ENCODE results near the gene CYP2C8.

CYP2C8 gene

GRCh38 chr10:94992811-94993210, 76.5 kb downstream of the CYP2C8 start:
- no peak for TF ChIP-seq CTCF (IDR thresholded peaks at IDR 0.05)
- no peaks in the 10 kb centered on the region for H3K4me1 ChIP-seq (ENCODE audit: control insufficient read depth in 1 of 2, insufficient read depth in 1 of 2, low read depth in 1 of 2, low read length in 1 of 2)
- no peak overlapping the region for H3K27ac ChIP-seq
- H3K4me3 ChIP-seq (ENCODE audit: low read depth in 1 of 2, low read length in 1 of 2): no peak overlapping the region
- no peaks in the 10 kb centered on the region for H3K27me3 ChIP-seq
- H3K36me3 ChIP-seq: no peaks in the 10 kb centered on the region
- peaks cover 4% of the 10 kb centered on the region for H3K9me3 ChIP-seq

GRCh38 chr10:94991243-94991888, 77.9 kb downstream of the CYP2C8 start:
- Histone ChIP-seq H3K36me3 (no peaks in the 10 kb centered on the region), H3K9me3 (peaks cover 4% of the 10 kb centered on the region), H3K4me3 (ENCODE audit: low read depth in 1 of 2, low read length in 1 of 2) (no peak overlapping the region), H3K4me1 (ENCODE audit: control insufficient read depth in 1 of 2, insufficient read depth in 1 of 2, low read depth in 1 of 2, low read length in 1 of 2) (no peaks in the 10 kb centered on the region), H3K27me3 (no peaks in the 10 kb centered on the region), H3K27ac (no peak overlapping the region)
- TF ChIP-seq CTCF (IDR thresholded peaks at IDR 0.05): no peak

- peaks cover 4% of the 10 kb centered on the region for H3K9me3 ChIP-seq
- no peak overlapping the region for H3K27ac ChIP-seq
- TF ChIP-seq CTCF (IDR thresholded peaks at IDR 0.05): no peak
- H3K4me3 ChIP-seq (ENCODE audit: low read depth in 1 of 2, low read length in 1 of 2): no peak overlapping the region
- H3K27me3 ChIP-seq: no peaks in the 10 kb centered on the region
- no peaks in the 10 kb centered on the region for H3K36me3 ChIP-seq
- H3K4me1 ChIP-seq (ENCODE audit: control insufficient read depth in 1 of 2, insufficient read depth in 1 of 2, low read depth in 1 of 2, low read length in 1 of 2): no peaks in the 10 kb centered on the region
Observed at GRCh38 chr10:94989192-94989591, 80.1 kb downstream of the CYP2C8 start.
